Stimulated activated CD4-positive, alpha-beta T cell treated with anti-CD3 and anti-CD28 coated beads, Interleukin-4, amount 100 ng/mL, for 4 hours (primary cell): Measurements from ENCODE around the gene NKAPD1.
"Not testable (repeated sequence)": the region's sequence is repeated elsewhere in the genome, so short reads cannot be mapped to it uniquely, and the experiment has no call there.

ENCODE experiments used
- DNase-seq, 2 experiments: peaks; one replicate each; pipeline ENCODE4 v3.0.0-alpha.2; 2020

The NKAPD1 gene

GRCh38 chr11:112087212-112087611, 13.1 kb downstream of the NKAPD1 start:
- no peak for DNase-seq

GRCh38 chr11:112095302-112095701, 21.2 kb downstream of the NKAPD1 start:
- not testable (repeated sequence) for DNase-seq

- DNase-seq: no peak
Observed at GRCh38 chr11:112096194-112096593, 22.1 kb downstream of the NKAPD1 start.

- DNase-seq: no peak
Observed at GRCh38 chr11:112097734-112098528, 23.8 kb downstream of the NKAPD1 start.

GRCh38 chr11:112100462-112100861, 26.4 kb downstream of the NKAPD1 start:
- DNase-seq: no peak

- DNase-seq: no peak
Observed at GRCh38 chr11:112103446-112103845, 29.3 kb downstream of the NKAPD1 start.

- no peak for DNase-seq
Observed at GRCh38 chr11:112106070-112106469, 32.0 kb downstream of the NKAPD1 start.

- no peak for DNase-seq
Observed at GRCh38 chr11:112113539-112114457, 39.7 kb downstream of the NKAPD1 start.

GRCh38 chr11:112114460-112114859, 40.4 kb downstream of the NKAPD1 start:
- no peak for DNase-seq

GRCh38 chr11:112115386-112115785, 41.3 kb downstream of the NKAPD1 start:
- no peak for DNase-seq

GRCh38 chr11:112118176-112118575, 44.1 kb downstream of the NKAPD1 start:
- DNase-seq: no peak

GRCh38 chr11:112121981-112122615, 48.0 kb downstream of the NKAPD1 start:
- DNase-seq: no peak

GRCh38 chr11:112123129-112123528, 49.0 kb downstream of the NKAPD1 start:
- no peak for DNase-seq

GRCh38 chr11:112127056-112127455, 53.0 kb downstream of the NKAPD1 start:
- DNase-seq: no peak

GRCh38 chr11:112128483-112129121, 54.5 kb downstream of the NKAPD1 start:
- DNase-seq: no peak

- DNase-seq: no peak
Observed at GRCh38 chr11:112129656-112130055, 55.6 kb downstream of the NKAPD1 start.

- DNase-seq: no peak
Observed at GRCh38 chr11:112132737-112133136, 58.6 kb downstream of the NKAPD1 start.

GRCh38 chr11:112134473-112134872, 60.4 kb downstream of the NKAPD1 start:
- no peak for DNase-seq
